HFF-Myc (cell line): ENCODE results near the gene P2RY8.

ENCODE experiments used
- DNase-seq: peaks from one replicate; pipeline ENCODE4 v3.0.0-alpha.2; 2011; ENCODE audit warnings: low read depth; ENCODE audit errors: extremely low read depth
- H3K4me3 ChIP-seq: replicated peaks from 2 replicates; pipeline ENCODE4 v1.5.1; 2011; ENCODE audit warnings: low read depth, mild to moderate bottlenecking, control low read depth, low read length
- TF ChIP-seq, protein P1 (sequence below): IDR thresholded peaks from 2 replicates; pipeline ENCODE4 v1.5.1; 2012; ENCODE audit warnings: mild to moderate bottlenecking, low read depth, low read length, control low read depth; ENCODE audit errors: missing control alignments

P2RY8 gene

GRCh38 chrX:1488745-1489144 lies 48.2 kb downstream of the P2RY8 start:
- TF ChIP-seq, protein P1, sequence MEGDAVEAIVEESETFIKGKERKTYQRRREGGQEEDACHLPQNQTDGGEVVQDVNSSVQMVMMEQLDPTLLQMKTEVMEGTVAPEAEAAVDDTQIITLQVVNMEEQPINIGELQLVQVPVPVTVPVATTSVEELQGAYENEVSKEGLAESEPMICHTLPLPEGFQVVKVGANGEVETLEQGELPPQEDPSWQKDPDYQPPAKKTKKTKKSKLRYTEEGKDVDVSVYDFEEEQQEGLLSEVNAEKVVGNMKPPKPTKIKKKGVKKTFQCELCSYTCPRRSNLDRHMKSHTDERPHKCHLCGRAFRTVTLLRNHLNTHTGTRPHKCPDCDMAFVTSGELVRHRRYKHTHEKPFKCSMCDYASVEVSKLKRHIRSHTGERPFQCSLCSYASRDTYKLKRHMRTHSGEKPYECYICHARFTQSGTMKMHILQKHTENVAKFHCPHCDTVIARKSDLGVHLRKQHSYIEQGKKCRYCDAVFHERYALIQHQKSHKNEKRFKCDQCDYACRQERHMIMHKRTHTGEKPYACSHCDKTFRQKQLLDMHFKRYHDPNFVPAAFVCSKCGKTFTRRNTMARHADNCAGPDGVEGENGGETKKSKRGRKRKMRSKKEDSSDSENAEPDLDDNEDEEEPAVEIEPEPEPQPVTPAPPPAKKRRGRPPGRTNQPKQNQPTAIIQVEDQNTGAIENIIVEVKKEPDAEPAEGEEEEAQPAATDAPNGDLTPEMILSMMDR: no peak
- no peak overlapping the region for H3K4me3 ChIP-seq
- no peak for DNase-seq

- TF ChIP-seq, protein P1: no peak
- no peak overlapping the region for H3K4me3 ChIP-seq
- DNase-seq: no peak
Observed at GRCh38 chrX:1488141-1488540, 48.8 kb downstream of the P2RY8 start.

GRCh38 chrX:1487401-1487800 lies 49.6 kb downstream of the P2RY8 start:
- DNase-seq: no peak
- TF ChIP-seq, protein P1: no peak
- no peak overlapping the region for H3K4me3 ChIP-seq

- no peak for DNase-seq
- TF ChIP-seq, protein P1: no peak
- H3K4me3 ChIP-seq: no peak overlapping the region
Observed at GRCh38 chrX:1486749-1487361, 50.1 kb downstream of the P2RY8 start.

DNA sequence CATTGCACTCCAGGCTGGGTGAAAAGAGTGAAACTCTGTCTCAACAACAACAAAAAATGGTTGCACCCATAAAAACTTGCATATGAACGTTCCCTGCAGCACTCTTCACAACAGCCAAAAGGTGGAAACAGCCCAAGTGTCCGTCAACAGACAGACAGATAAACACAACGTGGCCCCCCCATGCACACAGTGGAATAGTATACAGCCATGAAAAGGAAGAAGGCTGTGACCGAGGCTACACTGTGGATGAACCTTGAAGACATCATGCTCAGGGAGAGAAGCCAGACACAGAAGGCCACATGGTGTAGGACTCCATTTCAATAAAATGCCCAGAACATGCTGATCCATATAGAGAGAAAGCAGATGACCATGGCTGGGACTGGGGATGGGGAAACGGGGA lies 50.8 kb downstream of the P2RY8 start:
- TF ChIP-seq, protein P1: no peak
- H3K4me3 ChIP-seq: no peak overlapping the region
- DNase-seq: no peak

DNA sequence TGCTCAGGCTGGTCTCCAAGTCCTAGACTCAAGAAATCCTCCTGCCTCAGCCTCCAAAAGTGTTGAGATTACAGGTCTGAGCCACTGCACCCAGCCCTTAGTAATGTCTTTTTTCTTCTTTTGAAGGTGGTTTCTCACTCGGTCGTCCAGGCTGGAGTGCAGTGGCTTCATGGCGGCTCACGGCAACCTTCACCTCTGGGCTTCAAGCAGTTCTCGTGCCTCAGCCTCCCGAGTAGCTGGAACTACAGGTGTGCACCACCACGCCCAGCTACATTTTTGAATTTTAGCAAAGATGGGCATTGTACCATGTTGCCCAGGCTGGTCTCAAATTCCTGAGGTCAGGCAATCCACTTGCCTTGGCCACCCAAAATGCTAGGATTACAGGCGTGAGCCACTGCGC lies 52.0 kb downstream of the P2RY8 start:
- TF ChIP-seq, protein P1: no peak
- DNase-seq: no peak
- H3K4me3 ChIP-seq: no peak overlapping the region

DNA sequence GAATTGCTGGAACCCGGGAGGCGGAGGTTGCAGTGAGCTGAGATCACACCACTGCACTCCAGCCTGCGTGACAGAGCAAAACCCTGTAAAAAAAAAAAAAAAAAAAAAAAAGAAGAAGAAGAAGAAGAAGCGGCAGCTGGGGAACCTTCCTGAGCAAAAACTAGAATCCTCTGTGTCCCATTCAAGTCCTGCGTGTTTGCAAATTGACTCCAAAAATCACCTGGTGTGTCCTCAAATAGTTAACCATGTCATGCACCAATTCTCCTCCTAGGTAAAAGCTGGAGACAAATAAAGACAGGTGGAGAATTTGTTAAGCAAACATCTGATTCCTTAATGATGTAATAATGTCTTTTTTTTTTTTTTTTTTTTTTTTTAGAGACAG lies 52.4 kb downstream of the P2RY8 start:
- TF ChIP-seq, protein P1: no peak
- H3K4me3 ChIP-seq: no peak overlapping the region
- no peak for DNase-seq
